ENCODE data around the gene KAZN. TPM values are rescaled to one million over a fixed set of nuclear protein-coding genes. Genes with fewer than 3 reads are reported as not detected.

Gene KAZN
- polyA plus RNA-seq, 1 of the 3 experiments (the other 2 are of a cell fraction) = 6.8 TPM

DNA sequence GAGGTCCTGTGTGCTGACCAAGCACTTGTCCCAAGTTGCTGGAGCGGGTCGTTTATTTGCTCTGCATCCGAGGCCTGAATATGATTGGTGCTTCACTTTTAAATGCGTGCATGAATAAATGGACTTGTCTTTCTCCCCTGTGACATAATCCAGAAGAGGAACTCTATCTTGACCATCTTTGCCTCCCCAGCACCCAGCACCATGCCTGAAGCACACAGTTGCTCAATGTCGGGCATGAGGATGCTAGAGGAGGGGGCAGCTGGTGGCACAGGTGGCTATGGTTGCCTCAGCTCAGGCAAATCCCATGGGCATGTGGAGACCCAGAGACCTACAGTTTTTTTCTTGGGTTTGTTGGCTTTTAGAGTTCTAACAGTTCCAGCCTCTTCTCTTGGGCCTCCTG lies 142.6 kb downstream of the KAZN start:
- no peaks in the 10 kb centered on the region for H3K36me3 ChIP-seq (replicated peaks in 1 of 2; ENCODE audit: control insufficient read depth in 1 of 2, insufficient read depth in 2 of 2, low read length in 1 of 2)
- no peak overlapping the region for H3K27ac ChIP-seq (ENCODE audit: low read depth in 2 of 2, low read length in 1 of 2)
- H3F3A ChIP-seq (replicated peaks; ENCODE audit: insufficient read depth) = no peaks in the 10 kb centered on the region
- no peak overlapping the region for H3K4me3 ChIP-seq (ENCODE audit: low read depth in 2 of 2, low read length in 1 of 2)
- H3K9ac ChIP-seq = no peak overlapping the region
- TF ChIP-seq PBX3 (IDR thresholded peaks at IDR 0.05) = no peak
- no peak for TF ChIP-seq FOXM1 (IDR thresholded peaks at IDR 0.05; ENCODE audit: low read depth)
- no peak for TF ChIP-seq CTCF (IDR thresholded peaks at IDR 0.05)
- TF ChIP-seq, protein P1, sequence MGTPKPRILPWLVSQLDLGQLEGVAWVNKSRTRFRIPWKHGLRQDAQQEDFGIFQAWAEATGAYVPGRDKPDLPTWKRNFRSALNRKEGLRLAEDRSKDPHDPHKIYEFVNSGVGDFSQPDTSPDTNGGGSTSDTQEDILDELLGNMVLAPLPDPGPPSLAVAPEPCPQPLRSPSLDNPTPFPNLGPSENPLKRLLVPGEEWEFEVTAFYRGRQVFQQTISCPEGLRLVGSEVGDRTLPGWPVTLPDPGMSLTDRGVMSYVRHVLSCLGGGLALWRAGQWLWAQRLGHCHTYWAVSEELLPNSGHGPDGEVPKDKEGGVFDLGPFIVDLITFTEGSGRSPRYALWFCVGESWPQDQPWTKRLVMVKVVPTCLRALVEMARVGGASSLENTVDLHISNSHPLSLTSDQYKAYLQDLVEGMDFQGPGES (IDR thresholded peaks at IDR 0.05; ENCODE audit: low read depth, low read length) = no peak
- no peak for TF ChIP-seq YY1 (IDR thresholded peaks at IDR 0.05; ENCODE audit: low read depth)
- no peak for TF ChIP-seq ELF1 (IDR thresholded peaks at IDR 0.05)
- TF ChIP-seq FOXJ3 (CRISPR knock-in tag; IDR thresholded peaks at IDR 0.05) = no peak
- no peak for TF ChIP-seq MEF2A (IDR thresholded peaks at IDR 0.05; ENCODE audit: borderline replicate concordance, low read depth)
- TF ChIP-seq TEAD4 (IDR thresholded peaks at IDR 0.05; ENCODE audit: borderline replicate concordance, insufficient read depth) = no peak
- CTCF ChIA-PET = interaction anchor here (1.2 to 1.8 kb wide), 3 partner anchors 9 to 286 kb away, joined by 3 to 4 read pairs (median 3); no protein-coding TSS in a partner anchor
- no peak overlapping the region for H2AFZ ChIP-seq (ENCODE audit: low read depth)
- no peaks in the 10 kb centered on the region for H3K9me3 ChIP-seq
- POLR2A ChIA-PET = no interaction called here
- DNase-seq = no peak
- WGBS (ENCODE audit: low lambda C conversion rate) = 70% methylated on average over 5 of the region's 5 CpGs
- H3K4me1 ChIP-seq (ENCODE audit: control insufficient read depth in 1 of 2, insufficient read depth in 2 of 2, low read depth in 1 of 2, low read length in 1 of 2) = no peaks in the 10 kb centered on the region
- H4K20me1 ChIP-seq (ENCODE audit: insufficient read depth) = no peaks in the 10 kb centered on the region
- no peaks in the 10 kb centered on the region for H3K27me3 ChIP-seq (ENCODE audit: insufficient read depth)
- no peaks in the 10 kb centered on the region for H3K79me2 ChIP-seq (ENCODE audit: insufficient read depth)
- no peaks in the 10 kb centered on the region for H3K9me2 ChIP-seq
- no peak overlapping the region for H3K4me2 ChIP-seq

DNA sequence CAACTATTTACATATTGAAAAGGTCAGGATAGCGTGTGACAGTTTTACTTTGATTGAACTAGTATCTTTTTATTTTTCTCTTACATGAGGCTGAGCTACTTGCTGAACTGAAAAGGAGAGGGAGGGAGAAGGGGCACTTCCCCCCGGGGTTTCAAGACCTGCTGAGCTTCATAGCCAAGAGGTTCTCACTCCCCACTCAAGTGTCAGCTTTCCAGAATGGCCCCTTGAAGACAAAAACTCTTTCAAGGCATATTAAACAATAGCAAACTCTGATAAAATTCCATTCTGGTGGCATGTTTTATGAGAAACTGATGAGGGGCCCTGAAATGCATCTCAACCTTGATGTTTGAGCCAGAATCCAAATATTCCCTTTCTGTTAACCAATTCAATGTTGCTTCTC lies 143.0 kb downstream of the KAZN start:
- Histone ChIP-seq H3K4me3 (ENCODE audit: low read depth in 2 of 2, low read length in 1 of 2) (no peak overlapping the region), H3F3A (replicated peaks; ENCODE audit: insufficient read depth) (no peaks in the 10 kb centered on the region), H3K4me1 (ENCODE audit: control insufficient read depth in 1 of 2, insufficient read depth in 2 of 2, low read depth in 1 of 2, low read length in 1 of 2) (no peaks in the 10 kb centered on the region), H2AFZ (ENCODE audit: low read depth) (no peak overlapping the region), H3K9me2 (no peaks in the 10 kb centered on the region), H3K27me3 (ENCODE audit: insufficient read depth) (no peaks in the 10 kb centered on the region), H3K9me3 (no peaks in the 10 kb centered on the region), H3K4me2 (no peak overlapping the region), H4K20me1 (ENCODE audit: insufficient read depth) (no peaks in the 10 kb centered on the region), H3K27ac (ENCODE audit: low read depth in 2 of 2, low read length in 1 of 2) (no peak overlapping the region), H3K36me3 (replicated peaks in 1 of 2; ENCODE audit: control insufficient read depth in 1 of 2, insufficient read depth in 2 of 2, low read length in 1 of 2) (no peaks in the 10 kb centered on the region), H3K79me2 (ENCODE audit: insufficient read depth) (no peaks in the 10 kb centered on the region), H3K9ac (no peak overlapping the region)
- ChIA-PET CTCF (interaction anchor here (1.1 to 1.4 kb wide), 3 partner anchors 9 to 46 kb away, joined by 3 to 6 read pairs (median 3); no protein-coding TSS in a partner anchor), POLR2A (no interaction called here)
- WGBS (ENCODE audit: low lambda C conversion rate) = 20% methylated on average over 2 of the region's 2 CpGs
- DNase-seq = no peak
- TF ChIP-seq RCOR1 (IDR thresholded peaks at IDR 0.05; ENCODE audit: low read length) (no peak), SMC3 (IDR thresholded peaks at IDR 0.05; ENCODE audit: low read depth, low read length) (no peak), POLR2AphosphoS5 (IDR thresholded peaks at IDR 0.05; ENCODE audit: low read depth, low read length) (no peak), MEF2A (IDR thresholded peaks at IDR 0.05; ENCODE audit: borderline replicate concordance, low read depth) (no peak), ELF1 (IDR thresholded peaks at IDR 0.05) (no peak), GABPA (IDR thresholded peaks at IDR 0.05; ENCODE audit: low read depth) (no peak), CHD2 (IDR thresholded peaks at IDR 0.05; ENCODE audit: low read length, partially characterized antibody) (no peak), RAD21 (IDR thresholded peaks at IDR 0.05; ENCODE audit: low read length) (no peak), FOXM1 (IDR thresholded peaks at IDR 0.05; ENCODE audit: low read depth) (no peak), SIN3A (IDR thresholded peaks at IDR 0.05; ENCODE audit: borderline replicate concordance, low read depth, low read length) (no peak), FOXJ3 (CRISPR knock-in tag; IDR thresholded peaks at IDR 0.05) (no peak)
- TF ChIP-seq, protein P2, sequence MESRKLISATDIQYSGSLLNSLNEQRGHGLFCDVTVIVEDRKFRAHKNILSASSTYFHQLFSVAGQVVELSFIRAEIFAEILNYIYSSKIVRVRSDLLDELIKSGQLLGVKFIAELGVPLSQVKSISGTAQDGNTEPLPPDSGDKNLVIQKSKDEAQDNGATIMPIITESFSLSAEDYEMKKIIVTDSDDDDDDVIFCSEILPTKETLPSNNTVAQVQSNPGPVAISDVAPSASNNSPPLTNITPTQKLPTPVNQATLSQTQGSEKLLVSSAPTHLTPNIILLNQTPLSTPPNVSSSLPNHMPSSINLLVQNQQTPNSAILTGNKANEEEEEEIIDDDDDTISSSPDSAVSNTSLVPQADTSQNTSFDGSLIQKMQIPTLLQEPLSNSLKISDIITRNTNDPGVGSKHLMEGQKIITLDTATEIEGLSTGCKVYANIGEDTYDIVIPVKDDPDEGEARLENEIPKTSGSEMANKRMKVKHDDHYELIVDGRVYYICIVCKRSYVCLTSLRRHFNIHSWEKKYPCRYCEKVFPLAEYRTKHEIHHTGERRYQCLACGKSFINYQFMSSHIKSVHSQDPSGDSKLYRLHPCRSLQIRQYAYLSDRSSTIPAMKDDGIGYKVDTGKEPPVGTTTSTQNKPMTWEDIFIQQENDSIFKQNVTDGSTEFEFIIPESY (IDR thresholded peaks at IDR 0.05; ENCODE audit: borderline replicate concordance, low read depth) = no peak
- TF ChIP-seq, protein P1 (IDR thresholded peaks at IDR 0.05; ENCODE audit: low read depth, low read length) = no peak
